PC-9 (cell line): ENCODE measurements around the gene SCAPER.

Experiments
- CTCF ChIP-seq: fragments of 200-600 bp; sonication (generic); conservative IDR thresholded peaks from 2 replicates; pipeline ENCODE4 v1.6.1; 2017; ENCODE audit warnings: mixed run types, antibody characterized with exemption, mild to moderate bottlenecking, moderate library complexity
- EZH2 ChIP-seq: fragments of 200-600 bp; sonication (generic); IDR thresholded peaks from 2 replicates; pipeline ENCODE4 v1.8.0; 2017; ENCODE audit warnings: antibody characterized with exemption, low read depth

GRCh38 chr15:76325704-76326103, 579.4 kb downstream of the SCAPER start:
- TF ChIP-seq CTCF (no peak), EZH2 (no peak)
